Left cardiac atrium (tissue), 4 donors: ENCODE data around the gene TOR2A. TPM values are rescaled to one million over a fixed set of nuclear protein-coding genes. Genes with fewer than 3 reads are reported as not detected.

Source experiments
- ATAC-seq, 2 donors: fragments of 200-7000 bp; cut with Tn5 transposase; one replicate each; pipeline ENCODE4 v1.9.1; 2020; ENCODE audit warnings: mild to moderate bottlenecking in 2 of 2, moderate library complexity in 2 of 2
- DNase-seq: peaks from one replicate; pipeline ENCODE4 v3.0.0-alpha.2; 2020
- intact Hi-C, 2 donors: fragments of 100-400 bp; cut with DNase I; formaldehyde crosslinking; loops; one replicate each; pipeline versions ENCODE4 v1.14.1 to v1.15.1; 2022 to 2023
- total RNA-seq, 2 donors: library from RNA; stranded (reverse); fragmentation: NEBNext Ultra II Directional; extraction: Animal tissue kit (Norgen Biotek cat#: 25700); gene quantifications; one replicate each; pipeline ENCODE4 v1.2.1, GENCODE V29; 2021
- donor health status: DM: no; HTN: yes; CAD: no.
- donor health status: DM: no; HTN: yes; CAD: no; lungs with severe emphysema.
- donor health status: DM: yes; HTN: yes; CAD: no.
- donor health status: Dilated cardiomyopathy.

Gene TOR2A
- total RNA-seq, 2 donors from 2014 or later = 5.1 TPM

GRCh38 chr9:127729522-127730256 is 5.4 kb downstream of the TOR2A start:
- intact Hi-C loops = loop anchor here in 1 of 2 donors (5.0 kb wide), 1 partner anchor 137 kb away; no protein-coding TSS in a partner anchor
- DNase-seq = no peak
- no peak for ATAC-seq

- intact Hi-C loops = loop anchor here in 1 of 2 donors (5.0 kb wide), 1 partner anchor 137 kb away; no protein-coding TSS in a partner anchor
- ATAC-seq = no peak
- DNase-seq = no peak
Measured at GRCh38 chr9:127728808-127729207, 6.3 kb downstream of the TOR2A start.

GRCh38 chr9:127726871-127727270 is 8.2 kb downstream of the TOR2A start:
- ATAC-seq (no peak), DNase-seq (no peak)
- intact Hi-C loops = loop anchor here in 1 of 2 donors (5.0 kb wide), 1 partner anchor 135 kb away; no protein-coding TSS in a partner anchor

- intact Hi-C loops = no loop called here
- peak; percentile 20 to 21 for ATAC-seq
Measured at GRCh38 chr9:127724012-127724411, 11.1 kb downstream of the TOR2A start.

GRCh38 chr9:127723444-127723843 is 11.7 kb downstream of the TOR2A start:
- intact Hi-C loops = no loop called here
- DNase-seq = no peak
- ATAC-seq = peak; percentile 27 to 64

More at GRCh38 chr9:127724012-127724411, 11.1 kb downstream of the TOR2A start:
- no peak for DNase-seq

- no peak for DNase-seq
- intact Hi-C loops = no loop called here
- no peak for ATAC-seq
Measured at GRCh38 chr9:127723013-127723412, 12.1 kb downstream of the TOR2A start.

- intact Hi-C loops = no loop called here
- ATAC-seq = no peak
- DNase-seq = no peak
Measured at GRCh38 chr9:127722055-127722745, 12.9 kb downstream of the TOR2A start.

- ATAC-seq = no peak
- no peak for DNase-seq
- intact Hi-C loops = no loop called here
Measured at GRCh38 chr9:127721391-127721821, 13.7 kb downstream of the TOR2A start.

GRCh38 chr9:127720865-127721227 is 14.2 kb downstream of the TOR2A start:
- DNase-seq (no peak), ATAC-seq (no peak)
- intact Hi-C loops = no loop called here

- intact Hi-C loops = no loop called here
- no peak for ATAC-seq
- no peak for DNase-seq
Measured at GRCh38 chr9:127720031-127720864, 14.8 kb downstream of the TOR2A start.

- DNase-seq = no peak
- intact Hi-C loops = no loop called here
Measured at GRCh38 chr9:127717766-127718165, 17.3 kb downstream of the TOR2A start.

GRCh38 chr9:127716412-127716811 is 18.7 kb downstream of the TOR2A start:
- ATAC-seq (no peak), DNase-seq (no peak)
- intact Hi-C loops = no loop called here

More at GRCh38 chr9:127717766-127718165, 17.3 kb downstream of the TOR2A start:
- no peak for ATAC-seq

- ATAC-seq (peak; percentile 97), DNase-seq (peak; percentile 99)
- intact Hi-C loops = no loop called here
Measured at GRCh38 chr9:127715470-127716337, 19.4 kb downstream of the TOR2A start, which contains the start of the genes PTRH1 and TTC16. Gene PTRH1, minus strand, starts transcription at chr9:127715663. Its CDS starts 24 bp downstream, at chr9:127715639. Gene TTC16, plus strand, starts transcription at chr9:127716079. Its CDS starts 67 bp downstream, at chr9:127716146.

- peak; percentile 24 to 36 for ATAC-seq
- intact Hi-C loops = no loop called here
- DNase-seq = no peak
Measured at GRCh38 chr9:127714951-127715469, 20.1 kb downstream of the TOR2A start.

- ATAC-seq (no peak), DNase-seq (no peak)
- intact Hi-C loops = no loop called here
Measured at GRCh38 chr9:127714020-127714750, 20.9 kb downstream of the TOR2A start.

- ATAC-seq = no peak
- DNase-seq = no peak
- intact Hi-C loops = no loop called here
Measured at GRCh38 chr9:127712867-127713266, 22.2 kb downstream of the TOR2A start.

- DNase-seq (no peak), ATAC-seq (no peak)
- intact Hi-C loops = no loop called here
Measured at GRCh38 chr9:127712371-127712770, 22.7 kb downstream of the TOR2A start.
